Esophagus muscularis mucosa (tissue), 4 donors: ENCODE measurements around the gene TIMM29. TPM values are rescaled to one million over a fixed set of nuclear protein-coding genes. Genes with fewer than 3 reads are reported as not detected.

Source experiments
- DNase-seq: peaks from one replicate; pipeline ENCODE4 v3.0.0-alpha.2; 2017; ENCODE audit errors: extremely low spot score
- H3K27ac ChIP-seq, 4 donors: fragments of 200-600 bp; sonication (generic); replicated peaks in 1 of 4; 1 replicate in 3 of 4; 2 replicates in 1 of 4; pipeline ENCODE4 v1.5.1; 2016 to 2019; ENCODE audit warnings: mild to moderate bottlenecking in 1 of 4
- H3K27me3 ChIP-seq, 4 donors: fragments of 200-600 bp; sonication (generic); one replicate each; pipeline versions ENCODE4 v1.5.1 to v1.6.0; 2016 to 2019
- H3K36me3 ChIP-seq, 4 donors: fragments of 200-600 bp; sonication (generic); one replicate each; pipeline ENCODE4 v1.5.1; 2016 to 2019
- H3K4me1 ChIP-seq, 4 donors: fragments of 200-600 bp; sonication (generic); one replicate each; pipeline ENCODE4 v1.5.1; 2016 to 2019
- H3K4me3 ChIP-seq, 4 donors: fragments of 200-600 bp; sonication (generic); 1 replicate in 2 of 4; 2 replicates in 2 of 4; pipeline ENCODE4 v1.5.1; 2016 to 2019; ENCODE audit warnings: mild to moderate bottlenecking in 4 of 4, moderate library complexity in 1 of 4
- H3K9me3 ChIP-seq, 4 donors: fragments of 200-600 bp; sonication (generic); 1 replicate in 3 of 4; 2 replicates in 1 of 4; pipeline ENCODE4 v1.5.1; 2016 to 2019
- EP300 ChIP-seq: sonication (generic); formaldehyde crosslinking; IDR thresholded peaks from one replicate; pipeline ENCODE4 v1.6.1; 2017; ENCODE audit warnings: antibody characterized with exemption
- POLR2A ChIP-seq: fragments of 450-650 bp; IDR thresholded peaks from one replicate; pipeline ENCODE4 v1.6.1; 2017; ENCODE audit warnings: antibody characterized with exemption, moderate library complexity, mild to moderate bottlenecking, low read depth
- POLR2AphosphoS5 ChIP-seq, 2 donors: sonication (generic); formaldehyde crosslinking; IDR thresholded peaks; one replicate each; pipeline ENCODE4 v1.6.1; 2017; ENCODE audit warnings: antibody characterized with exemption in 2 of 2
- WGBS: methylation state at CpG from one replicate; pipeline ENCODE4 v1.1.5; 2018; 5-methylcytosine and 5-hydroxymethylcytosine counted together
- intact Hi-C: fragments of 100-400 bp; cut with DNase I; formaldehyde crosslinking; loops from one replicate; pipeline ENCODE4 v1.15.1; 2023
- total RNA-seq, 4 donors: library from RNA; depleted of rRNA; stranded (reverse); fragments of >200 nt; gene quantifications; one replicate each; pipeline versions ENCODE4 v1.1.0 to v1.2.1, GENCODE V29; 2016
- TF ChIP-seq, protein P1 (sequence below), 3 experiments: fragments of 200-600 bp in 2 of 3; fragments of 450-650 bp in 1 of 3; sonication (generic) in 2 of 3; IDR thresholded peaks; one replicate each; pipeline ENCODE4 v1.5.1; 2017 to 2019; ENCODE audit warnings: antibody characterized with exemption in 3 of 3, mild to moderate bottlenecking in 2 of 3, moderate library complexity in 1 of 3

Gene TIMM29
- total RNA-seq, 4 donors from 2014 or later = 32.6 to 58.7 (median 45.9) TPM

- 74% methylated on average over 13 of the region's 21 CpGs for WGBS
Observed at GRCh38 chr19:10891405-10892086, 37.1 kb upstream of the TIMM29 start.

GRCh38 chr19:10892256-10892655, 36.4 kb upstream of the TIMM29 start:
- DNase-seq = no peak
- TF ChIP-seq EP300 (no peak), POLR2AphosphoS5 (IDR thresholded peaks at IDR 0.05) (no peak), POLR2A (no peak)
- TF ChIP-seq, protein P1, sequence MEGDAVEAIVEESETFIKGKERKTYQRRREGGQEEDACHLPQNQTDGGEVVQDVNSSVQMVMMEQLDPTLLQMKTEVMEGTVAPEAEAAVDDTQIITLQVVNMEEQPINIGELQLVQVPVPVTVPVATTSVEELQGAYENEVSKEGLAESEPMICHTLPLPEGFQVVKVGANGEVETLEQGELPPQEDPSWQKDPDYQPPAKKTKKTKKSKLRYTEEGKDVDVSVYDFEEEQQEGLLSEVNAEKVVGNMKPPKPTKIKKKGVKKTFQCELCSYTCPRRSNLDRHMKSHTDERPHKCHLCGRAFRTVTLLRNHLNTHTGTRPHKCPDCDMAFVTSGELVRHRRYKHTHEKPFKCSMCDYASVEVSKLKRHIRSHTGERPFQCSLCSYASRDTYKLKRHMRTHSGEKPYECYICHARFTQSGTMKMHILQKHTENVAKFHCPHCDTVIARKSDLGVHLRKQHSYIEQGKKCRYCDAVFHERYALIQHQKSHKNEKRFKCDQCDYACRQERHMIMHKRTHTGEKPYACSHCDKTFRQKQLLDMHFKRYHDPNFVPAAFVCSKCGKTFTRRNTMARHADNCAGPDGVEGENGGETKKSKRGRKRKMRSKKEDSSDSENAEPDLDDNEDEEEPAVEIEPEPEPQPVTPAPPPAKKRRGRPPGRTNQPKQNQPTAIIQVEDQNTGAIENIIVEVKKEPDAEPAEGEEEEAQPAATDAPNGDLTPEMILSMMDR (IDR thresholded peaks at IDR 0.05) = no peak
- Histone ChIP-seq H3K36me3 (no peaks in the 10 kb centered on the region), H3K4me3 (no peak overlapping the region), H3K4me1 (peaks cover 33 to 69% (median 42%) of the 10 kb centered on the region in 4 donors), H3K9me3 (no peaks in the 10 kb centered on the region), H3K27ac (no peak overlapping the region), H3K27me3 (no peaks in the 10 kb centered on the region)
- intact Hi-C loops = no loop called here
- WGBS = 87% methylated on average over 13 of the region's 13 CpGs

More at GRCh38 chr19:10891405-10892086, 37.1 kb upstream of the TIMM29 start:
- H3K9me3 ChIP-seq = no peaks in the 10 kb centered on the region
- TF ChIP-seq POLR2AphosphoS5 (IDR thresholded peaks at IDR 0.05) (no peak), EP300 (no peak), POLR2A (no peak)
- TF ChIP-seq, protein P1 (IDR thresholded peaks at IDR 0.05) = no peak
- no peak for DNase-seq
- H3K27ac ChIP-seq = peak overlapping the region in 2 of 4 donors; percentile 18 to 44
- peaks cover 26 to 67% (median 39%) of the 10 kb centered on the region in 4 donors for H3K4me1 ChIP-seq
- H3K4me3 ChIP-seq = no peak overlapping the region
- intact Hi-C loops = no loop called here
- H3K36me3 ChIP-seq = no peaks in the 10 kb centered on the region
- H3K27me3 ChIP-seq = no peaks in the 10 kb centered on the region

GRCh38 chr19:10894911-10895213, 33.7 kb upstream of the TIMM29 start:
- 88% methylated on average over 7 of the region's 7 CpGs for WGBS
- Histone ChIP-seq H3K9me3 (no peaks in the 10 kb centered on the region), H3K4me3 (no peak overlapping the region), H3K27ac (no peak overlapping the region), H3K27me3 (no peaks in the 10 kb centered on the region), H3K4me1 (peaks cover 47 to 79% (median 57%) of the 10 kb centered on the region in 4 donors), H3K36me3 (no peaks in the 10 kb centered on the region)
- no peak for TF ChIP-seq POLR2AphosphoS5 (IDR thresholded peaks at IDR 0.05)
- TF ChIP-seq, protein P1 (IDR thresholded peaks at IDR 0.05) = no peak
- TF ChIP-seq EP300 = no peak
- no peak for TF ChIP-seq POLR2A
- no peak for DNase-seq
- intact Hi-C loops = no loop called here

- 100% methylated on average over 1 of the region's 6 CpGs for WGBS
- Histone ChIP-seq H3K4me1 (peaks cover 51 to 83% (median 62%) of the 10 kb centered on the region in 4 donors), H3K27ac (no peak overlapping the region), H3K4me3 (no peak overlapping the region), H3K36me3 (no peaks in the 10 kb centered on the region), H3K27me3 (no peaks in the 10 kb centered on the region), H3K9me3 (no peaks in the 10 kb centered on the region)
- TF ChIP-seq, protein P1 (IDR thresholded peaks at IDR 0.05) = no peak
- no peak for TF ChIP-seq EP300
- no peak for TF ChIP-seq POLR2A
- TF ChIP-seq POLR2AphosphoS5 (IDR thresholded peaks at IDR 0.05) = no peak
- intact Hi-C loops = no loop called here
- DNase-seq = no peak
Observed at GRCh38 chr19:10895363-10895762, 33.2 kb upstream of the TIMM29 start.

DNA sequence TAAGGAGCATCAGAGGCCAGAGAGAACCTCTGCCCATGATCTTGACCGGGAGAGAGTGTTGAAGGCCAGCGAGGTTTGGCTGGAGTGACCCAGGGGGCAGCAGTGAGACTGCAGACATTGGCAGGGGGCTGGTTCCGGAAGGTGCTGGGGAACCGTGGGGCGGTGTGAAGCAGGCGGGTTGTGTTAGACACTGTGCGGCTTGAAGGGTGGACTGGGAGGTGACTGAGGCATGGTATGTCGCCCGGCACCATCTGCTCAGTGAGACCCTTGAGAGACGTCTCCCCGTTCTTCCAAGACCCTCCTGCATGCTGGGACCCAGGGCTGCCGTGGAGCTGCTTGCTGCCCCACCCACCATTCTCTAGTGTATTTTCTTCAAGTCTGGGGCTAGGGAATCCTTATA, 32.7 kb upstream of the TIMM29 start:
- no peak for DNase-seq
- WGBS = 82% methylated on average over 11 of the region's 12 CpGs
- no peak for TF ChIP-seq EP300
- TF ChIP-seq, protein P1 (IDR thresholded peaks at IDR 0.05) = no peak
- no peak for TF ChIP-seq POLR2A
- TF ChIP-seq POLR2AphosphoS5 (IDR thresholded peaks at IDR 0.05) = no peak
- intact Hi-C loops = no loop called here
- Histone ChIP-seq H3K4me1 (peaks cover 50 to 82% (median 61%) of the 10 kb centered on the region in 4 donors), H3K4me3 (no peak overlapping the region), H3K9me3 (no peaks in the 10 kb centered on the region), H3K27ac (no peak overlapping the region), H3K27me3 (no peaks in the 10 kb centered on the region), H3K36me3 (no peaks in the 10 kb centered on the region)
